A673 (cell line): ENCODE measurements around the gene ZNF784.

Experiments used
- CTCF ChIP-seq: fragments of 300-800, 200-600 bp; sonication (generic); conservative IDR thresholded peaks from 2 replicates; pipeline ENCODE4 v1.5.1; 2017; ENCODE audit warnings: low read depth, mild to moderate bottlenecking, antibody characterized with exemption, low read length, moderate library complexity, mixed read lengths
- EZH2 ChIP-seq: fragments of 200-600 bp; sonication (generic); IDR thresholded peaks from 2 replicates; pipeline ENCODE4 v1.6.1; 2017; ENCODE audit warnings: borderline replicate concordance, low read depth, mild to moderate bottlenecking, mixed read lengths, antibody characterized with exemption, low read length; ENCODE audit not compliant: poor library complexity, severe bottlenecking

- TF ChIP-seq CTCF (no peak), EZH2 (no peak)
These were observed 31.1 kb downstream of the ZNF784 start for GRCh38 chr19:55593096-55593772.
